HG03103 (cell line): ENCODE results near the gene ZNF160.
A peak's percentile ranks its signal among the peaks of the same experiment; 100 is the strongest.
"Not testable (repeated sequence)": the region's sequence is repeated elsewhere in the genome, so short reads cannot be mapped to it uniquely, and the experiment has no call there.

ENCODE experiments used
- ATAC-seq: cut with Tn5 transposase; IDR thresholded peaks from one replicate; pipeline ENCODE4 v1.9.1; 2021; ENCODE audit warnings: low read depth; ENCODE audit not compliant: unreplicated experiment

ZNF160 gene

DNA sequence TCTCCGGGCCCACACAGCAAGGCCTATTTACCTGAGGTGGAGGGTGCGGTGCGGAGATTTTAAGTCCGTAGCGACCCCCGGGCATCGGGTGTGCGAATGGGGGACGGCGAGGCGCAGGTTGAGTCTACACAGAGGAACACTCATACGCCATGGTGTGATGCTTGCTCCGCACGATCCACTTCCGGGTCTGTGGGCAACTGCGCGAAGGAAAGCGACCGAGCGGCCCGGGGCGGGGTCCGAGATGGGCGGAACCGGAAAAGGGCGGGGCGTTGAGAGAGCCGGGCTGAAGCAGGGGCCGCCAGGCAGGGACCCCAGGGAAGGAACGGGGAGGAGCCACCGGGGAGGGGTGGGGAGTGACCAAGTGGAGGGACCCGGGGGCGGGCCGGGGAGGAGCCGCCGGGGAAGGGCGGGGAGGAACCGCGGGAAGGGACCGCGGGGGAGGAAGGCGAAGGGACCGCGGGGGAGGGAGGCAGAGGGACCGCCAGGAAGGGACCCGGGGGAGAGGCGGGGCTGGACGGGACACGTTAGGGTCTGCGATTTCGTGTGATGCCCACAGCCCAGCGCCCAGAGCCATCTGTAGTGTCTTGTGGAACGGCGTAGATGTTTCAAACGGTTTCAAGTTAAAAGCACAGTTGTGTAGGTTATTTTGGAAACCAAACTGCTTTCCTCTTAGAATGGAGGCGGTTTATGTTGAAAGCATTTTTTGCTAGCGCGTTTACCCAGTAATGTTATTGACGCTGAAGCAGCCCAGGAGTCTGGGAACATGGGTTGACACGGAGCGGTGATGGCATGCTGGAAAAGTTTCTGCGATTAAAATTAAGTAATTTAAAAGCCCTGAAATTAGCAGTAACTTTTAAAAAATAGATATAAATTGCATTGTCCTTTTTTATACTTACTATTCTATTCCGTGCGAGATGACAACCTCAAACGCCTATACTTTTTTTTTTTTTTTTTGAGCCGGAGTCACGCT is at the start of gene ZNF160:
Gene ZNF160, minus strand, starts transcription at position 189 of the 970 bp plus-strand sequence. CDS start 17,146 bp downstream, outside the sequence.
- peak; percentile 94 for ATAC-seq

DNA sequence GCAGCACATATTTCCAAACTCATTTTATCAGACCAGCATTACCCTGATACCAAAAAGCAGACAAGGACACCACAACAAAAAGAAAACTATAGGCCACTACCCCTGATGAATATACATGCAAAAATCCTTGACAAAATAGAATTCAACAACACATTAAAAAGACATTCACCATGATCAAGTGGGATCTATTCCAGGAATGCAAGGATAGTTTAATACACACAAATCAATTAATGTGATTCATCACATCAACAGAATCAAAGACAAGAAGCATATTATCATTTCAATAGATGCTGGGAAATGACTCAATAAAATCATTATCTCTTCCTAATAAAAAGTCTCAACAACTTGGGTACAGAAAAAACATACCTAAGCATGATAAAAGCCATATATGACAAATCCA is 44.4 kb upstream of the ZNF160 start:
- no peak for ATAC-seq

DNA sequence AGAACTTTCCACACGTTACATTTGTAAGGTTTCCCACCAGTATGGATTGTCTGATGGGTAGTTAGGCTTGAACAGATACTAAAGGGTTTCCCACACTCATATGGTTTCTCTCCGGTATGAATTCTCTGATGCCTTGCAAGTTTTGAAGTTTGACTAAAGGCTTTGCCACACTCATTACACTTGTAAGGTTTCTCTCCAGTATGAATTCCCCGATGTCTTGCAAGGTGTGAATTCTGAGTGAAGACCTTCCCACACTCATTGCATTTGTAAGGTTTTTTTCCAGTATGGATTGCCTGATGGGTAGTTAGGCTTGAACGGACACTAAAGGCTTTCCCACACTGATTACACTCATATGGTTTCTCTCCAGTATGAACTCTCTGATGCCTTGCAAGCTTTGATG is 37.1 kb upstream of the ZNF160 start:
- ATAC-seq, result no peak

DNA sequence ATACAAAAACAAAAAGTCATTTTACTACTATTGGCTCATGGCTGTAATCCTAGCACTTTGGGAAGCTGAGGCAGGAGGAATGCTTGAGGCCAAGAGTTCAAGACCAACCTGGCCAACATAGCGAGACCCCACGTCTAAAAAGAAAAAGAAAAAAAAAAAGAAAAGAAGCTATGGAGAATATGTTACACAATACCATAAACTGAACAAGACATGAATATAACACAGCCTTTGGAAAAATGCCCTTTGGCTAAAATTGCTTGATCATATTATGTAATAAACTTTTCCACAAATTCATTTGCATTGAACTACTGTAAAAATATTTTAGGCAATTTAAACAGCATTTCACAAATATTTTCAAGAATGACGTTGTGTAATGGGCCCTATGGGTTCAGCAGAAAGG is 33.2 kb upstream of the ZNF160 start:
- no peak for ATAC-seq

DNA sequence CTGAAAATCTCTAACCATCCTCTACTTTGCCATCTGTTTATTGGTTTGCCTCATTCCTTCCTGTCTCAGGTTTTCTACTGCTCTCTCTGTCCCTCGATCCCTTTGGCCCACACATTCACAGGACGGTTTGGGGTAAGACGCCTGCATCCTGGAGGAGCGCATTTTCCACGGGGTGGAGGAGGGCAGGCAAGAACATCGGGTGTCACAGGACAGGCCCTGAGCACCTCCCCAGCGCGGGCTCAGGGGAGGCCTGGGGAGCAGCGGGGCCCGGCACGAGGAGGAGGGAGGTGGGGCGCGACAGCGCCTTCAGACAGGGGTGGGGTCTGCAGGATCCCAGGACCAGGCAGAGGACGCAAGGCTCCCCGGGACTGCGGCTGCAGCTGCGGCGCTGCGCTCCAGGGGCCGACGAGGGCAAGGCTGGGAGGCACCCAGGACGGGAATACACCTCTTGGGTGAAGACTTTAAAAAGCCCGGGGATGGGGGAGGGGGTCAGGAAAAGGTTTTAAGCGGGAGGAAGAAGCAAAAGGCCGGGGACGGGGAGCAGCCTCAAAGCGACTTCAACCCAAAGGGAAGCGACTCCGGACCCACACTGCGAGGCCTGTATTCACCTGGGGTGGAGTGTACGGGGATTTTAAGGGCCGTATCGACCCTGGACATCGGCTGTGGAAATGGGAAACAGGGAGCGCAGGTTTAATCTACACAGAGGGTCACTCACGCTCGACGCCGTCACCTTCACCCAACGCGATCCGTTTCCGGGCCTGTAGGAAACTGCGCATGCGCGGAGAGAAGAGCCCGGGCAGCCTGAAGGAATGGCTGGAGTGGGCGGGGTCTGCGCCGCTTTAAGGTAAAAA is 29.1 kb upstream of the ZNF160 start, which contains the start of gene ZNF415:
Gene ZNF415, minus strand, starts transcription at position 770 of the 851 bp plus-strand sequence. CDS start 10,234 bp downstream, outside the sequence.
- no peak for ATAC-seq

DNA sequence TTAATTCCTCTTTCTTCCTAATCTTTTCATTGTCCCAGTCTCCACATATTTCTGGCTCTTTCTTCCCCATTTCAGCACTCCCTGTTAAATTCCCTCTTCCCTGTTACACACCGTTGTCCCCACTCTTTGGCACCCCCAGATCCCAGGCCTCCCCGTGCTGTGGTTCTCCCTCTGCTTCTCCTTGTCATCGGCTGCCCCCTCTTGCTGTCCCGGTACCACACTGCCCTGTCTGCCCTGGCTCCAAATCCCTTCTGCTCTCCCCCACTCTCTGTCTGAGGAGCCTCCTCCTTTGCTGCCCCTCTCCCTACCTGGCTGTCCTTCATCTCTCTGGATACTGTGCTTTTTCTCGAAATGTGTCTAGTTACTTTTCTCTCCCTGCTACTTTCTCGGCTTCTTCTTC is 28.5 kb upstream of the ZNF160 start:
- ATAC-seq, result no peak

DNA sequence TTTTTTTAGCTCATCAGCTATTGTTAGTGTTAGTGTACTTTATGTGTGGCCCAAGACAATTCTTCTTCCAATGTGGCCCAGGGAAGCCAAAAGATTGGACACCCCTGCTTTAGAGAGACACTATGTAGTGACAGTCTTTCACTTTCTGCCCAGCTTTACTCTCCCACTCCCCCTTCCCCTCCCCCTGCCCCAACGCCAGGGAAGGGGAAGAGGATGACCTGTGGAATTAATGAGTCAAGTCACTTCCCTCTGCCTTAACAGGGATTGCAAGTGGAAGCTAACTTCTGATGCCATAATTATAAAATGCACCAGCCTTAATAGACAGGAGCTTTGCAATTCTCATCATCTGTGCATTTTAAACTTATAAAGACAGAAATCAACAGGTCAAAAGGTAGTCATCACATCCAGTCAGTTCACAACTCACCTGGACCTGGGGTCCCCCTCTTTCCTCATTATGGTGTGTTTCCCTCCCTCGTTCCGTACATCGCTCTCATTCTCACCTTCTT is 27.9 kb upstream of the ZNF160 start:
- ATAC-seq, result no peak

DNA sequence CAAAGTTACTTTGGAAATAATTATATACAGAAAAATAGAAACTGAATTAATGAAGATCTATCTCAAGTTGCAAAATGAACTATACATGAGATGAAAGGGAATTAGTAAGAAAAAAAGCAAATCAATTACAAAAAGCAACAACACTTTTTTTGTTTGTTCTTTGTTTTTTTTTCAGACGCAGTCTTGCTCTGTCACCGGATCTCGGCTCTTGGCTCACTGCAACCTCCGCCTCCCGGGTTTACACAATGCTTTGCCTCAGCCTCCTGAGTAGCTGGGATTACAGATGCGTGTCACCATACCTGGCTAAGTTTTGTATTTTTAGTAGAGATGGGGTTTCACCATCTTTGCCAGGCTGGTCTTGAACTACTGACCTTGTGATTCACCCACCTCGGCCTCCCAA is 27.3 kb upstream of the ZNF160 start:
- no peak for ATAC-seq

DNA sequence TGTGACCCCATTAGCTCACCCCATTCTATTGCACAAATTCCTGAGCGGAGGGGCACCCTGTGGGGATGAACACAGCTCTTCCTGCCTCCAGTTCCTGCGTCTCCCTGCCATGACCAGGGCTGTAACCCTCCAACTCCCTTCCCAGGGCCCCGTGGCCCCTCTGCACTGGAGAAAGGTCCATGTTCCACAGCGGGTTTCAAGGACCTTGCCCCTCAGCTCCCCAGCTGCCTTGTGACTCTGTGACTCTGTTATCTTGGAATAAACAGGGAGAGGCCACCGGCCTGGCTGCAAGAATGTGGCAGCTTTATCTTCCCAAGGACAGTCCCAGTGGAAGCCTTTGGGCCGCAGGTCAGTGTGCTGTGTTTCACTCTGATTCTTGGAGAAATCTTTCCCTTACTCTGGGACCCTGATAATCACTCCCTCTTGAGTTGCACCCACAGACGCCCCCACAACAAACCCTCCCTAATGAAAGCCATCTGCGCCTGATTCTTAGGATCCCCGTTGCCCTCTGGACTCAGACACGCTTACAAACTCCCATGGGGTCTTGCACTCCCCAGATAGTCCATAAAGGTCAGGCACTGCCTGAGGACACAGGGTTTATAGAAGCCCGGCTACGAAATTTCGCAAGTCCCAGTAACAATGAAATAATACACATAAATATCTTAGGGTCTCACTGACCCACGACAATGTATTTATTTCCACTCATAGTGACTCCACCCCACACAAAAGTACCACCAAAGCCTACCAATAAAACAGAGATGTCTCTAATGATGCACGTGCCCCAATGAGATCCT is 23.7 kb upstream of the ZNF160 start:
- not testable (repeated sequence) for ATAC-seq

DNA sequence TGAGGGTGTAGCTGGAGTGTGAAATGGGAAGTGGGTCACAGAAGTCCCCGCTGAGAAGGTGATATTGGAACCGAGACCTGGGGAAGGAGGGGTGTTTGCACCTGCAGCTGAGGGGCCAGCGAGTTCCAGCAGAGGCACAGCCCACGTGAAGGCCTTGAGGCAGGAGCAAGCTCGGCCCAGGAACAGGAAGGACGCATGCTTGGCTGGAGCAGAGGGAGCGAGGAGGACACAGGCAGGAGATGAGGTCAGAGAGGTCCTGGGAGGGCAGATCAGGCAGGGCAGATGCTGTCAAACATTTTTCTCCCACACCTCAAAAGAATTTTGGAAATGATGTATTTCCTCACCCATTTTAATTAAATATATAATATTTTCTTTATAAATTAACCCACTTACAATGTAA is 20.2 kb upstream of the ZNF160 start:
- no peak for ATAC-seq

DNA sequence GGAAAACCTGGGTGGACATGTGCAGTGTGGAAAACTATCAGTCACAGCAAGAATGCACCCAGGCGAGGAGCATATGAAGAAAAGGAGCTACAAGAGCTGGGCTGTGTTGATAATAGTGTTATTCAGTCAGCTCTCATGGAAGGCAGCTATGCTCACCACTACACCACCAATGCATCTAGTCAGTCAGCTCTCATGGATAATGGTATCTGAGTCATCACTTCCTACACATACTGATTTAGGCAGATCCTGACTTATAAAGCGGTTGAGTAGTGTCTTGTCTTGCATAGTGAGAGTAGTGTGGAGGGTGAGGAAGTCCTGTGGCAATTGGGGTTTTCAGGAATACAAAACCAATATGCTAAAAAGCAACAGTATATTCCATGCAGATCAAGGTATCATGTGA is 9.1 kb upstream of the ZNF160 start:
- ATAC-seq, result no peak

DNA sequence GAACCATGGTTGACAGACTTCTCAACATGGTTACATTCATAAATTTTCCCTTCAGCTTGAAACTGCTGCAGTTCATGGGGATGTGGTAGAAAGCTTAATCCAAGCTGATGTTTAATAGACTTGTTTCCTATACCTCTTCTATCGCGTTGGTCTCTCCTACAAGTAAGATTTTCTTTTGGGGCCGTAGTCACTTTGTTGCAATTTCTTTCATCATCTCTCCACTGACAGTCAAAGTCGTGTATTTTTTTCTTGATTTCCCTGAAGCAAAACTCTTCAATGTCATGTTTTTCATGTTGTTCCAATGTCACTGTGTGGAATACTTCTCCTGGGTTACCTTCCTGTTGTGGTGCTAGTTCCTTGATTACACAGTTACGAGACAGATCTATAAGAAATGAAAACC is 6.3 kb upstream of the ZNF160 start:
- no peak for ATAC-seq

DNA sequence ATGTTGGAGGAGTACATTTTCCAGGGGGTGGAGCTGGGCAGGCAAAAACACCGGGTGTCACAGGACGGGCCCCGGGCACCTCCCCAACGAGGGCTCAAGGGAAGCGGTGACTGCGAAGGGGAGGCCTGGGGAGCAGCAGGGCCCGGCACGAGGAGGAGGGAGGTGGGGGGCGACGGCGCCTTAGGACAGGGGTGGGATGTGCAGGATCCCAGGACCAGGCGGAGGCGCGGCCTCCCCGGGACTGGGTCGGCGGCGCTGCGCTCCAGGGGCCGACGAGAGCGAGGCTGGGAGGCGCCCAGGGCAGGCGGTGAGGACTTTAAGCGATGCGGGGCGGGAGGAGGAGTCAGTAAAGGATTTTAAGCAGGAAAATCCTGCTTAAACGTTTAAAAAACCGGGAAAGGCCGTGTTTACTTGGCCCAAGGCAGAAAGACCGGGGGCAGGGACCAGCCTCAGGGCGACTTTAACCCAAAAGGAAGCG is 427 bp downstream of the ZNF160 start:
- no peak for ATAC-seq

DNA sequence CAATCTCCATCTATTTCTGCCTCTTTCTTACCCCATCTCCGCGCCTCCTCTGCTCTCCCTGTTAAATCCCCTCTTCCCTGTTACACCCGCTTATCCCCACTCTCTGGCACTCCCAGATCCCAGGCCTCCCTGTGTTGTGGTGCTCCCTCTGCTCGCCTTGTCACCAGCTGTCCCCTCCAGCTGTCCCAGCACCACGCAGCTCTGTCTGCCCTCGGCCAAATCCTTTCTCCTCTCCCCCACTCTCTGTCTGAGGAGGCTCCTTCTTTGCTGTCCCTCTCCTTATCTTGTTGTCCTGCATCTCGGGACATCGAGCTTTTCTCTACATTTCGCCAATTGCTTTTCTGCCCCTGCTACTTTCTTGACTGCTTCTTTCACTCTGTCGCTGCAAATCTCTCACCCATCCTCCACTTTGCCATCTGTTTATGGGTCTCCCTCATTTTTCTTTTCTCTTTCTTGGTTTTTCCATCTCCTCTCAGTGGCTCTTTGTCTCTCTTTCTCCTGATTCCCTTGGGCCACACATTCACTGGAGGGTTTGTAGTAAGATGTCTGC is 941 bp downstream of the ZNF160 start:
- no peak for ATAC-seq

DNA sequence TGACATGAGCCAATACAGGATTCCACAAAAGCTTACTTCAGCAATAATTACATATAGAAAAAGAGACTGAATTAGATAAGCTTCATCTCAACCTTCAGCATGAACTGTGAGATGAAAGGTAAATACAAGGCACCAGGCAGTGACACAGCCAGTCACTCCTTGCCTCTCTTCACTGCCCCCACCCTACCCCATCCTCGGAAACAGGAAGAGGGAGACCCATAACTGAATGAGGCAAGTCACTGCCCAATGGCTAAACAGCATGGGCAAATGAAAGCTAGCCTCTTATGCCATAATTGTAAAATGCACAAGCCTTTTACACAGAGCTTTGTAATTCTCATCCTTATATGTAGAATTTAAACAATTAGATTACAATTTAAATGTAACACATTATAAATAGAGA is 1.7 kb downstream of the ZNF160 start:
- no peak for ATAC-seq

DNA sequence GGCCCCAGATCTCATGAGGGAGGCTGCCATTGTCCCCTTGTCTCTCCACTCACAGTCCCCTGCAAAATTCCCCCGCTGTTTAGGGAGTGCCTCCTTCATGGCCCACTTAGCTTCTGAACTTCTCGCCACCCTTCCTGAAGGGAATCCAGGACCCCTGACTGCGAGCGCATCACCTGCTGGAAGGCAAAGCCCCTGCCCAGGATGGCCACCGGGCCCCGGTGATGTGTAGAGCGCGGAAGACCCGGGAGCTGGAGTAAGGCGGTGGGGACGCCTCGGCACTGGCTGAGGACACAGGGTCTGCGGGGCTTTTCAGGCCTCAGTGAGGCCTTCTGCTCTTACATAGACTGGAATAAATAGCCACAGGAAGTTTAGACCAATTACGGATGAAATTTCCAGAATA is 4.7 kb downstream of the ZNF160 start:
- ATAC-seq, result not testable (repeated sequence)

DNA sequence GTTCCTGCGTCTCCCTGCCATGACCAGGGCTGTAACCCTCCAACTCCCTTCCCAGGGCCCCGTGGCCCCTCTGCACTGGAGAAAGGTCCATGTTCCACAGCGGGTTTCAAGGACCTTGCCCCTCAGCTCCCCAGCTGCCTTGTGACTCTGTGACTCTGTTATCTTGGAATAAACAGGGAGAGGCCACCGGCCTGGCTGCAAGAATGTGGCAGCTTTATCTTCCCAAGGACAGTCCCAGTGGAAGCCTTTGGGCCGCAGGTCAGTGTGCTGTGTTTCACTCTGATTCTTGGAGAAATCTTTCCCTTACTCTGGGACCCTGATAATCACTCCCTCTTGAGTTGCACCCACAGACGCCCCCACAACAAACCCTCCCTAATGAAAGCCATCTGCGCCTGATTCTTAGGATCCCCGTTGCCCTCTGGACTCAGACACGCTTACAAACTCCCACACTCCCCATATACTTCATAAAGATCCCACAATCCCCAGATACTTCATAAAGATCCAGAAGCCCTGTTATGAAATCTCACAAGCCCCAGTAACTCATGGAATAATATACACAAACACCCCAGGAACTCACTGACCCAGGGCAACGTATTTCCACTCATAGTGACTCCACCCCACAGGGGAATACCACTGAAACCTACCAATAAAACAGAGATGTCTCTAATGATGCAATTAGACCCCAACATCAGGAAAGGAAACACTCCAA is 6.1 kb downstream of the ZNF160 start:
- ATAC-seq, result not testable (repeated sequence)

DNA sequence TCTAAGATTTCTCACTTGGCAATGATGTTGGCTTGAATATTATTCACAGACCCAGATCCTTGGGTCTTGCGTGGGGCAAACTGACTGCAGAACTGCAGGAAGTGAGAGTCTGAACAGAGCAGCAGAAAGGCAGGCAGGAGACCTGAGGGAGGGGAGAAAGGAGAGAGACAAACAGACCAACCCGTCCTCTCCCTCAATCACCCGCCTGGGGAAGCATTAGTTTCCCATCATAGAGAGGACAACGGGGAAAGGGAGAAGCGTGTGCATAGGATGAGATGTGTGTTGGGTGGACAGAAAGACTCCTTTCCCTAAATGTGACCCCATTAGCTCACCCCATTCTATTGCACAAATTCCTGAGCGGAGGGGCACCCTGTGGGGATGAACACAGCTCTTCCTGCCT is 6.6 kb downstream of the ZNF160 start:
- not testable (repeated sequence) for ATAC-seq
